ENCODE measurements around the gene LIAS. TPM values are rescaled to one million over a fixed set of nuclear protein-coding genes. Genes with fewer than 3 reads are reported as not detected.
A peak's percentile ranks its signal among the peaks of the same experiment; 100 is the strongest.

The LIAS gene
- total and polyA plus RNA-seq, 2 of the 13 experiments (the other 11 are each of a cell fraction or from before 2014, with no cell fraction given), result 16.0 to 16.6 TPM

DNA sequence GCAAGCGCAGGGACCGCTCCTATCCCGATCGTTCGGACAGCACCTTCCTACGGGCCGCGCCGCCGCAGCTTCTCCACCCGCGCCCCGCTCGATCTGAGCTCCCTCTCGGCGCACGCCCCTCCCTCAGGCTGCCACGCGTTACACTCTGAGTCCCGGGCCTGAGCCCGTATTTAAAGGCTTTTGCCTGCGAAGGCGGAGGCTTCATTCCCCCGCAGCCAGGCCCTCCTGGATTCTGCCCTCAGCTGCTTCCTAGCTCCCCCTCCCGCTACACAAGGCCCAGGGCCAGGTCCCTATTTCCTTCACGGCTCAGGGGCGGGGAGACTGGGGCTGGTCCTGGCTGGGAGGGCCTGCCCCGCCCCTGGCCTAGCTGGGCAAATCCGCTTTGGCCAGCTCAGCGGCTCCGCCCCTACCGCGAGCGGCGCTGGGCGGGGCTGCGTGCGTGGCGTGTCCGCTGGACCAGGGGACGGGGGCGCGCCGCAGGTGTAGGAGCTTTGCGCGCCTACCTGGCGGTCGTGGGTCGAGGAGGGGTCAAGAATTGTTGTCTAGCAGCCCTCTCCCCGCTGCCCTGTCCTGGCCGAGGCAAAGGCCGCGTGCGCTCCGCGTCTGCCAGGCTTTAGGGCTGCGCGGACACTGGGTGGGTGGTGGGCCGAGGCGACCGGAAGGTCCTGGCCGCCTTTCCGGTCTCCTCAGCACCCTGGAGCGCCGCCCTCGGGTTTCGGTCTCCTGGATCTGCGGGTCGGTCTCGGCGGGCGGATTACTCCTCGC, 68.6 kb downstream of the LIAS start, which contains the start of gene UGDH (continued):
- TF ChIP-seq SCMH1 (CRISPR knock-in tag; IDR thresholded peaks at IDR 0.05; ENCODE audit: borderline replicate concordance) (no peak), ZBTB7A (CRISPR knock-in tag; IDR thresholded peaks at IDR 0.05) (peak; percentile 55), NFIC (IDR thresholded peaks at IDR 0.05; ENCODE audit: low read length) (no peak), ZNF703 (CRISPR knock-in tag; IDR thresholded peaks at IDR 0.05; ENCODE audit: borderline replicate concordance) (peak; percentile 89), ZNF235 (CRISPR knock-in tag; IDR thresholded peaks at IDR 0.05; ENCODE audit: borderline replicate concordance) (peak; percentile 96), NR2F2 (IDR thresholded peaks at IDR 0.05; ENCODE audit: borderline replicate concordance, low read depth) (peak; percentile 65; the same call in 1 of the 2 replicates), NR2C2 (CRISPR knock-in tag; IDR thresholded peaks at IDR 0.05; ENCODE audit: borderline replicate concordance) (peak; percentile 81), ZNF670 (CRISPR knock-in tag; IDR thresholded peaks at IDR 0.05; ENCODE audit: borderline replicate concordance) (peak; percentile 96), ZNF749 (CRISPR knock-in tag; IDR thresholded peaks at IDR 0.05; ENCODE audit: borderline replicate concordance) (peak; percentile 77; the same call in 1 of the 2 replicates), ATF1 (CRISPR knock-in tag; IDR thresholded peaks at IDR 0.05) (peak; percentile 65), TSC22D2 (CRISPR knock-in tag; IDR thresholded peaks at IDR 0.05; ENCODE audit: borderline replicate concordance) (peak; percentile 92), PRPF4 (IDR thresholded peaks at IDR 0.05; ENCODE audit: low read depth, low read length, poor library complexity, severe bottlenecking) (no peak), PAX8 (CRISPR knock-in tag; IDR thresholded peaks at IDR 0.05; ENCODE audit: borderline replicate concordance) (no peak; the same call in 1 of the 2 replicates), ATF7-NPFF (CRISPR knock-in tag; IDR thresholded peaks at IDR 0.05; ENCODE audit: low read depth) (peak; percentile 94), ZSCAN9 (CRISPR knock-in tag; IDR thresholded peaks at IDR 0.05; ENCODE audit: borderline replicate concordance) (no peak; the same call in none of the 2 replicates)
- TF ChIP-seq, protein P1, sequence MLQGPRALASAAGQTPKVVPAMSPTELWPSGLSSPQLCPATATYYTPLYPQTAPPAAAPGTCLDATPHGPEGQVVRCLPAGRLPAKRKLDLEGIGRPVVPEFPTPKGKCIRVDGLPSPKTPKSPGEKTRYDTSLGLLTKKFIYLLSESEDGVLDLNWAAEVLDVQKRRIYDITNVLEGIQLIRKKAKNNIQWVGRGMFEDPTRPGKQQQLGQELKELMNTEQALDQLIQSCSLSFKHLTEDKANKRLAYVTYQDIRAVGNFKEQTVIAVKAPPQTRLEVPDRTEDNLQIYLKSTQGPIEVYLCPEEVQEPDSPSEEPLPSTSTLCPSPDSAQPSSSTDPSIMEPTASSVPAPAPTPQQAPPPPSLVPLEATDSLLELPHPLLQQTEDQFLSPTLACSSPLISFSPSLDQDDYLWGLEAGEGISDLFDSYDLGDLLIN (CRISPR knock-in tag; IDR thresholded peaks at IDR 0.05; ENCODE audit: borderline replicate concordance), result peak; percentile 23; the same call in 1 of the 2 replicates
- TF ChIP-seq, protein P2, sequence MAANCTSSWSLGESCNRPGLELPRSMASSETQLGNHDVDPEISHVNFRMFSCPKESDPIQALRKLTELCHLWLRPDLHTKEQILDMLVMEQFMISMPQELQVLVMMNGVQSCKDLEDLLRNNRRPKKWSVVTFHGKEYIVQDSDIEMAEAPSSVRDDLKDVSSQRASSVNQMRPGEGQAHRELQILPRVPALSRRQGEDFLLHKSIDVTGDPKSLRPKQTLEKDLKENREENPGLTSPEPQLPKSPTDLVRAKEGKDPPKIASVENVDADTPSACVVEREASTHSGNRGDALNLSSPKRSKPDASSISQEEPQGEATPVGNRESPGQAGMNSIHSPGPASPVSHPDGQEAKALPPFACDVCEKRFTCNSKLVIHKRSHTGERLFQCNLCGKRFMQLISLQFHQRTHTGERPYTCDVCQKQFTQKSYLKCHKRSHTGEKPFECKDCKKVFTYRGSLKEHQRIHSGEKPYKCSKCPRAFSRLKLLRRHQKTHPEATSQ (CRISPR knock-in tag; IDR thresholded peaks at IDR 0.05; ENCODE audit: borderline replicate concordance), result peak; percentile 77; the same call in 1 of the 2 replicates
- TF ChIP-seq, protein P3, sequence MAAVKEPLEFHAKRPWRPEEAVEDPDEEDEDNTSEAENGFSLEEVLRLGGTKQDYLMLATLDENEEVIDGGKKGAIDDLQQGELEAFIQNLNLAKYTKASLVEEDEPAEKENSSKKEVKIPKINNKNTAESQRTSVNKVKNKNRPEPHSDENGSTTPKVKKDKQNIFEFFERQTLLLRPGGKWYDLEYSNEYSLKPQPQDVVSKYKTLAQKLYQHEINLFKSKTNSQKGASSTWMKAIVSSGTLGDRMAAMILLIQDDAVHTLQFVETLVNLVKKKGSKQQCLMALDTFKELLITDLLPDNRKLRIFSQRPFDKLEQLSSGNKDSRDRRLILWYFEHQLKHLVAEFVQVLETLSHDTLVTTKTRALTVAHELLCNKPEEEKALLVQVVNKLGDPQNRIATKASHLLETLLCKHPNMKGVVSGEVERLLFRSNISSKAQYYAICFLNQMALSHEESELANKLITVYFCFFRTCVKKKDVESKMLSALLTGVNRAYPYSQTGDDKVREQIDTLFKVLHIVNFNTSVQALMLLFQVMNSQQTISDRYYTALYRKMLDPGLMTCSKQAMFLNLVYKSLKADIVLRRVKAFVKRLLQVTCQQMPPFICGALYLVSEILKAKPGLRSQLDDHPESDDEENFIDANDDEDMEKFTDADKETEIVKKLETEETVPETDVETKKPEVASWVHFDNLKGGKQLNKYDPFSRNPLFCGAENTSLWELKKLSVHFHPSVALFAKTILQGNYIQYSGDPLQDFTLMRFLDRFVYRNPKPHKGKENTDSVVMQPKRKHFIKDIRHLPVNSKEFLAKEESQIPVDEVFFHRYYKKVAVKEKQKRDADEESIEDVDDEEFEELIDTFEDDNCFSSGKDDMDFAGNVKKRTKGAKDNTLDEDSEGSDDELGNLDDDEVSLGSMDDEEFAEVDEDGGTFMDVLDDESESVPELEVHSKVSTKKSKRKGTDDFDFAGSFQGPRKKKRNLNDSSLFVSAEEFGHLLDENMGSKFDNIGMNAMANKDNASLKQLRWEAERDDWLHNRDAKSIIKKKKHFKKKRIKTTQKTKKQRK (IDR thresholded peaks at IDR 0.05; ENCODE audit: low read length), result no peak
- TF ChIP-seq, protein P4, sequence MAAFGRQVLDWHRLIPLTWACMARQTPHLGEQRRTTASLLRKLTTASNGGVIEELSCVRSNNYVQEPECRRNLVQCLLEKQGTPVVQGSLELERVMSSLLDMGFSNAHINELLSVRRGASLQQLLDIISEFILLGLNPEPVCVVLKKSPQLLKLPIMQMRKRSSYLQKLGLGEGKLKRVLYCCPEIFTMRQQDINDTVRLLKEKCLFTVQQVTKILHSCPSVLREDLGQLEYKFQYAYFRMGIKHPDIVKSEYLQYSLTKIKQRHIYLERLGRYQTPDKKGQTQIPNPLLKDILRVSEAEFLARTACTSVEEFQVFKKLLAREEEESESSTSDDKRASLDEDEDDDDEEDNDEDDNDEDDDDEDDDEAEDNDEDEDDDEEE (CRISPR knock-in tag; IDR thresholded peaks at IDR 0.05), result no peak; the same call in none of the 2 replicates
- TF ChIP-seq, protein P5, sequence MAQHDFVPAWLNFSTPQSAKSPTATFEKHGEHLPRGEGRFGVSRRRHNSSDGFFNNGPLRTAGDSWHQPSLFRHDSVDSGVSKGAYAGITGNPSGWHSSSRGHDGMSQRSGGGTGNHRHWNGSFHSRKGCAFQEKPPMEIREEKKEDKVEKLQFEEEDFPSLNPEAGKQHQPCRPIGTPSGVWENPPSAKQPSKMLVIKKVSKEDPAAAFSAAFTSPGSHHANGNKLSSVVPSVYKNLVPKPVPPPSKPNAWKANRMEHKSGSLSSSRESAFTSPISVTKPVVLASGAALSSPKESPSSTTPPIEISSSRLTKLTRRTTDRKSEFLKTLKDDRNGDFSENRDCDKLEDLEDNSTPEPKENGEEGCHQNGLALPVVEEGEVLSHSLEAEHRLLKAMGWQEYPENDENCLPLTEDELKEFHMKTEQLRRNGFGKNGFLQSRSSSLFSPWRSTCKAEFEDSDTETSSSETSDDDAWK (CRISPR knock-in tag; IDR thresholded peaks at IDR 0.05), result no peak

Data from HepG2 (cell line).